Thoracic aorta (tissue), 2 donors: ENCODE measurements around the gene NDUFAF8. TPM values are rescaled to one million over a fixed set of nuclear protein-coding genes. Genes with fewer than 3 reads are reported as not detected.

ENCODE experiments used
- ATAC-seq: fragments of 150-250 bp; one replicate; pipeline ENCODE4 v1.8.0; 2017; ENCODE audit warnings: low read depth; ENCODE audit not compliant: insufficient number of reproducible peaks, low FRiP score
- DNase-seq: peaks from one replicate; pipeline ENCODE4 v3.0.0-alpha.2; 2020; ENCODE audit warnings: low spot score
- H3K27ac ChIP-seq, 2 donors: fragments of 200-600 bp; sonication (generic); 1 replicate in 1 of 2; 2 replicates in 1 of 2; pipeline ENCODE4 v1.5.1; 2016; ENCODE audit warnings: mild to moderate bottlenecking in 2 of 2, moderate library complexity in 2 of 2
- H3K27me3 ChIP-seq: fragments of 200-600 bp; sonication (generic); replicated peaks from 2 replicates; pipeline ENCODE4 v1.6.0; 2016; ENCODE audit warnings: mild to moderate bottlenecking; ENCODE audit not compliant: insufficient read depth
- H3K36me3 ChIP-seq: fragments of 200-600 bp; sonication (generic); one replicate; pipeline ENCODE4 v1.5.1; 2016
- H3K4me1 ChIP-seq, 2 donors: fragments of 200-600 bp; sonication (generic); 1 replicate in 1 of 2; 2 replicates in 1 of 2; pipeline versions ENCODE4 v1.5.1 to v1.6.0; 2016; ENCODE audit warnings: low read depth in 2 of 2, mild to moderate bottlenecking in 1 of 2; ENCODE audit not compliant: control insufficient read depth in 1 of 2
- H3K4me3 ChIP-seq: fragments of 200-600 bp; sonication (generic); 2 replicates; pipeline ENCODE4 v1.5.1; 2016; ENCODE audit warnings: mild to moderate bottlenecking
- H3K9me3 ChIP-seq: fragments of 200-600 bp; sonication (generic); 2 replicates; pipeline ENCODE4 v1.5.1; 2016
- total RNA-seq, 2 donors: library from RNA; depleted of rRNA; stranded (reverse); fragments of >200 nt; gene quantifications; one replicate each; pipeline versions ENCODE4 v1.1.0 to v1.2.3, GENCODE V29; 2016
- TF ChIP-seq, protein P1 (sequence below): fragments of 200-600 bp; sonication (generic); IDR thresholded peaks from one replicate; pipeline ENCODE4 v1.5.1; 2019; ENCODE audit warnings: antibody characterized with exemption

Gene NDUFAF8
- total RNA-seq, 2 donors from 2014 or later = 17.8 to 19.5 TPM

DNA sequence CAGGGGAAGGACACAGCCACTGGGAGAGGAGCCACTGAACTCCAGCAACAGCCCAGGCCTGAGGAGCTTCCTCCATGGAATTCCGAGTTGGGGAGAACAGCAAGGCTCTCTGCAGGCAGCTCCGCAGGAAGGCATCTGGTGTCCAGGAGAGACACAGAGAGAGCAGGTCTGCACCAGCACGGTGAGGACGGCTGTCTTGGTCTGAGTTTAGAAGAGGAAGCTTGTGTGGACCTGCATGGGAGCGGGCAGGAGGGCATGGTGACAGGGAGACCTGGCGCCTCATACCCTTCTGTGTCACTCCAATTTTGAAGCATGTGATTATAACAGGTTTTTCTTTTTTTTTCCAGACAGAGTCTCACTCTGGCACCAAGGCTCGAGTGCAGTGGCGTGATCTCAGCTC lies 49.6 kb downstream of the NDUFAF8 start:
- DNase-seq (no peak), ATAC-seq (no peak)
- Histone ChIP-seq H3K27me3 (no peaks in the 10 kb centered on the region), H3K4me1 (peaks cover 13 to 26% of the 10 kb centered on the region in 2 donors), H3K9me3 (no peaks in the 10 kb centered on the region), H3K4me3 (no peak overlapping the region), H3K36me3 (peaks cover 5% of the 10 kb centered on the region), H3K27ac (no peak overlapping the region)
- TF ChIP-seq, protein P1, sequence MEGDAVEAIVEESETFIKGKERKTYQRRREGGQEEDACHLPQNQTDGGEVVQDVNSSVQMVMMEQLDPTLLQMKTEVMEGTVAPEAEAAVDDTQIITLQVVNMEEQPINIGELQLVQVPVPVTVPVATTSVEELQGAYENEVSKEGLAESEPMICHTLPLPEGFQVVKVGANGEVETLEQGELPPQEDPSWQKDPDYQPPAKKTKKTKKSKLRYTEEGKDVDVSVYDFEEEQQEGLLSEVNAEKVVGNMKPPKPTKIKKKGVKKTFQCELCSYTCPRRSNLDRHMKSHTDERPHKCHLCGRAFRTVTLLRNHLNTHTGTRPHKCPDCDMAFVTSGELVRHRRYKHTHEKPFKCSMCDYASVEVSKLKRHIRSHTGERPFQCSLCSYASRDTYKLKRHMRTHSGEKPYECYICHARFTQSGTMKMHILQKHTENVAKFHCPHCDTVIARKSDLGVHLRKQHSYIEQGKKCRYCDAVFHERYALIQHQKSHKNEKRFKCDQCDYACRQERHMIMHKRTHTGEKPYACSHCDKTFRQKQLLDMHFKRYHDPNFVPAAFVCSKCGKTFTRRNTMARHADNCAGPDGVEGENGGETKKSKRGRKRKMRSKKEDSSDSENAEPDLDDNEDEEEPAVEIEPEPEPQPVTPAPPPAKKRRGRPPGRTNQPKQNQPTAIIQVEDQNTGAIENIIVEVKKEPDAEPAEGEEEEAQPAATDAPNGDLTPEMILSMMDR = no peak

DNA sequence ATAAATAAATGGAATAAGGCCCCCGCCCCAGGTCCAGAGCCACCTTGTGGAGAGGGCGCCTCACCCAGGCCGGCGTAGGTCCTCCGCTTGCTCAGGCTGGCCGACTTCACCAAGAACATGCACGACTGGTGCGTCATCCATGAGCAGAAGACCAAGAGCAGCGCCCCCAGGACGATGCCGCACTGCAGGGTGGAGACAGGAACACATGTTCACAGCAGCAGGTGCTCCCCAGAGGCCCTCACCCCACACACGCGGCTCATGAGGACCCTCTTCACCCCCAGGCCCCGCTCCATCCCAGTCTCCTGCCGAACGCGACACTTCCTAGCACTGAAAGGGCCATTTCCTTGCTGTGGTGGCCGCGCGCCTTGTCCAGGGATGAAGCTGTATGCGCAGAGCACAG lies 50.5 kb downstream of the NDUFAF8 start:
- no peaks in the 10 kb centered on the region for H3K9me3 ChIP-seq
- TF ChIP-seq, protein P1 = no peak
- H3K36me3 ChIP-seq = peaks cover 5% of the 10 kb centered on the region

DNA sequence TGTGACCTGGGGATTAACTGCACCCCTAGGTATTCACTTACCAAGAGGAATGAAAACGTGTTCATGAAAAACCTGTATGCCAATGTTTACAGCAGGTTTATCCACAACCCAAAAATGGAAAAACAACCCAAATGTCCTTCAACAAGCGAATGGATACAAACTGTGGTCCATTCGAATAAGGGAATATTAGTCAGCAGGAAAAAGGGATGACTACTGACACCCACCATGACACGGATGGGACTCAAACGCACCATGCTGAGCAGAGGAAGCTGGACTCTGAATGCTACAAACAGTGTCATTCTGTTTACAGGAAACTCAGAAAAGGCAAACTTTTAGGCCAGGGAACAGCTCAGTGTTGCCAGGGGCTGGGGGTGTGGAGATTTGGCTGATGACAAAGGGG lies 51.1 kb downstream of the NDUFAF8 start:
- DNase-seq = no peak
- H3K4me1 ChIP-seq = peaks cover 18 to 30% of the 10 kb centered on the region in 2 donors
- no peak for ATAC-seq
- no peaks in the 10 kb centered on the region for H3K27me3 ChIP-seq
- peaks cover 5% of the 10 kb centered on the region for H3K36me3 ChIP-seq
- no peaks in the 10 kb centered on the region for H3K9me3 ChIP-seq
- no peak overlapping the region for H3K27ac ChIP-seq
- TF ChIP-seq, protein P1 = no peak
- H3K4me3 ChIP-seq = no peak overlapping the region

More for the DNA sequence above, 50.5 kb downstream of the NDUFAF8 start:
- Histone ChIP-seq H3K4me3 (no peak overlapping the region), H3K27ac (no peak overlapping the region), H3K4me1 (peaks cover 18 to 32% of the 10 kb centered on the region in 2 donors), H3K27me3 (no peaks in the 10 kb centered on the region)
- DNase-seq = no peak
- ATAC-seq = no peak

Other genes with a start within 250 kb of the NDUFAF8 start
- 10 to 100 TPM; 20.2 to 38.0 TPM for gene CHMP6, start 247.5 kb upstream of the NDUFAF8 start, total RNA-seq
- gene BAIAP2, start 204.2 kb upstream of the NDUFAF8 start, total RNA-seq = 10 to 100 TPM in 1 of 2 donors, 1 to 10 TPM in 1; 9.9 to 15.6 TPM
- not detected for gene PVALEF, start 73.8 kb upstream of the NDUFAF8 start, total RNA-seq
- gene AATK, start 73.1 kb upstream of the NDUFAF8 start, total RNA-seq = 10 to 100 TPM in 1 of 2 donors, 1 to 10 TPM in 1; 6.1 to 19.8 TPM
- 10 to 100 TPM in 1 of 2 donors, 1 to 10 TPM in 1; 5.8 to 11.4 TPM for gene CEP131, start 16.4 kb upstream of the NDUFAF8 start, total RNA-seq
- gene TEPSIN, start 263 bp upstream of the NDUFAF8 start, total RNA-seq = 10 to 100 TPM; 52.4 to 70.8 TPM
- gene SLC38A10, start 56.0 kb downstream of the NDUFAF8 start, total RNA-seq = 100 to 1,000 TPM in 1 of 2 donors, 10 to 100 TPM in 1; 83.0 to 129 TPM
- 10 to 100 TPM; 41.2 to 69.6 TPM for gene BAHCC1, start 156.1 kb downstream of the NDUFAF8 start, total RNA-seq